GM21529 (cell line): Measurements from ENCODE around the gene HAPSTR1.
A peak's percentile ranks its signal among the peaks of the same experiment; 100 is the strongest.

Experiments
- ATAC-seq: cut with Tn5 transposase; IDR thresholded peaks from one replicate; pipeline ENCODE4 v1.9.1; 2021; ENCODE audit not compliant: unreplicated experiment

The HAPSTR1 gene

DNA sequence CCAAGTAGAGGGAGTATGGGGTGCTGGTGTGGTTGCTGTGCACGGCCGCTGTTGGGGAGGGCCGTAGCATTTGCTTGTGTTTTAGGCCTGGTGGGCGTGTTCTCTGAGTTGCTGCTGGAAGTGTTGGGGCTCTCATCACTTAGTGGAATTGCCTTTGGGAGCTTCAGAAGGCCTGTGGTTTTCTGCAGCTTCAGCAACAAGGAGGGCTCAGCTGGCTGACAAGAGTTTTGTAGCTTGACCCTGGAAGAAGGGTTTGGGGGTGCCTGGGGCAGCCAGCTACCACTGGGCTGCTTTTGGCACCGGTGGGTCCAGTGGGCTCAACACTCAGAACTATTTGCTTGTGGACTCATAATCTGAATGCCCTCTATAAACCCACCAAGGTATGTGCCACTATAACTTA lies 30.9 kb downstream of the HAPSTR1 start:
- no peak for ATAC-seq

DNA sequence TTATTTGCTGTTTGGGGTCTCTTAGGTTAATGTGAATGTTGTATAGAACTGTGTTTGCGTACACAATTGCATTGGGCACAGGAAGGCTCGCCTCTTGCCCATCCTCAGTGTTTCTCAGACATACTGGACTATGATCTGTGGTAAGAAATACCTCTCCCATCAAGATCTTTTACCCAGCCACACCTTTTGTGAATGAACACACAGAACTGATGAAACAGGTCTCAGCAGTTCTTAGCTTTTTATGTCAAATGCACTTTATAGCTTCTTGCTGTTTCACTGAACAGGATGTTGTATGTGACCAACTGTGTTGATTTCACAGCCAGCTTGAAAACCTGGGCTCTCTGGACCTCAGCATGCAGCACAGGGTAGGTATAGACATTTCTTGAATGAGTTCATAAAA lies 31.5 kb downstream of the HAPSTR1 start:
- ATAC-seq, result no peak

DNA sequence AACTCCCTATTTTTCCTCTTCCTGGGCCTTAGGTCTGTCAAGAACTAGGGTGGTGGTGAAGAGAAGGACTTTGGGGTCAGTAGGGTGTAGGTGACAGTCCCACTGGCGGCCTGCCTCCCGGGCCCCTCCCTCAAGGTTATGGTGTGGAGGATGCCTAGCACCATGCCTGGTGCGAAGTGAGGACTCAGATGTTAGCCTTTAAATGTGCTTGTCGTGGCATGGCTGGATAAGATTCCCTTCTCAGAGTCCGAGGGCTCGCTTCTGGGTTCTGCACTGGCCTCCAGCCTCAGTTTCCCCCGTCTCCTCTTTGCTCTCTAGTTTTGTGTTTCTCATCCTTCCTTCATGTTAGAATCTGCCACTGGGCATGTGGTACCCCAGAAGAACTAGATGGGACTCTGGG lies 32.0 kb downstream of the HAPSTR1 start:
- no peak for ATAC-seq

DNA sequence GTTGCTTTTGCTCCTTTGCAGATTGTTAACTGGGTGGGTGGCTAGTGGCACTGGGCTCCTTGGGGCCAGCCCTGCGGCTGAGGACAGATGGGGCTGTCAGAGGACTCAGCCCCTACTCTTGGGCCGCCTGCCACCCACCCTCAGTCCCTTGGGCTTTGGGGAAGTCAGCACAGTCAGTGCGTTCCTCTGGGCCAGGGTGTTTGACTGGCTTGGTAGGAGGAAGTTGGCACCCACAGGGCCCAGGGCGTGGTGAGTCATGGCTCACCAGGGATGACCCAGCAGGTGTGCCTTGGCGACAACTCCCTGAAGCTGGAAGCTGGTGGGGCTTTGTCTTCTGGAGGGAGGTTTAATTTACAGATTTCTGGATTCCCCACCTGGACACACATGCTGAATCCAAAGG lies 32.4 kb downstream of the HAPSTR1 start:
- no peak for ATAC-seq

DNA sequence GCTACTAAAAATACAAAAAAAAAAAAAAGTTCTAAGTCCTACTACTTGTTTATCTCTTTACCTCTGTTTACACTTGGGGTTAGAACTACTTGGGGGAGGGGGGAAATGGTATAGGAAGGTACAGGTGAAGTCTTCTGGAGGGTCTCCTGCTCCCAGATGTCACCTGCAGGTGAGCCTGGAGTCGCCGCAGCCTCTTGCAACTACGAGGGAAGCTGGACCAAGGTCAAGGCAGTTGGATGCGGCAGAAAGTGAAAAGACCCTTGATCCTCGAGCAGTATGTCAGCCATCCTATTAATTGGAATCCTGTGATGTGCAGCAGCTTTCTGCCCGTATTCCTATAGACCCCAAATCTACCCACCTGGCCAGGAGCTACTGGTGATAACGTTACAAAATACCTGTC lies 33.0 kb downstream of the HAPSTR1 start:
- no peak for ATAC-seq

DNA sequence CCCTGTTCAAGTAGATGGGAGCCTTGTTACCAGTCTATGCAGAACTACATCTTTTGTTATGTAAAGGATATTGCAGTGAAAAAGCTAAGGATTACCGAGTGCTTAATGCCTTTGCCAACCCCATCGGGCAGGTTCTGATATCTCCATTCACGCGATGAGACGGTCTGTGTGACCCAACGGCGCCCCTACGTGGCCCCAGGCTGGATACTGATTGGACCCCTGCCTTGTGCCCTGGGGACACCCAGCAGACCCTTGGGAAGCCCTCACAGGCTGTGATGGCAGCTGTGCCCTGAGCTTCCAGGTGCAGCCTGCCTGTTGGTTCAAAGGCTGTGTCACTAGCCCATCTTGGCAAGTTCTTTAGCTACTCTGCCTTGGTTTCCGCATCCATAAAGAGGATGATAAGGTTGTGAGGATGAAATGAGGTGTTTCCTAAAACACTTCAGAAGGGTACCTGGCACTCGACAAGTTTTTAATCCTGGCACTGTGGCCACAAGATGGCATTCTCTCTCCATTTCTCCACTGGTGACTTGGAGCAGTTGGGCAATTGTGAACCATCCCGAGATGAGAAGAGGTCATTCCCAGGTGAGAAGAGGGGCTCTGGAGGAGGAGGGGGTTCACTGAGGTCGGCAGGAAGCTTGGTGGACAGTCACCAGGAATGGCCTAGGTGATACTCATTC lies 33.6 kb downstream of the HAPSTR1 start:
- ATAC-seq, result no peak

DNA sequence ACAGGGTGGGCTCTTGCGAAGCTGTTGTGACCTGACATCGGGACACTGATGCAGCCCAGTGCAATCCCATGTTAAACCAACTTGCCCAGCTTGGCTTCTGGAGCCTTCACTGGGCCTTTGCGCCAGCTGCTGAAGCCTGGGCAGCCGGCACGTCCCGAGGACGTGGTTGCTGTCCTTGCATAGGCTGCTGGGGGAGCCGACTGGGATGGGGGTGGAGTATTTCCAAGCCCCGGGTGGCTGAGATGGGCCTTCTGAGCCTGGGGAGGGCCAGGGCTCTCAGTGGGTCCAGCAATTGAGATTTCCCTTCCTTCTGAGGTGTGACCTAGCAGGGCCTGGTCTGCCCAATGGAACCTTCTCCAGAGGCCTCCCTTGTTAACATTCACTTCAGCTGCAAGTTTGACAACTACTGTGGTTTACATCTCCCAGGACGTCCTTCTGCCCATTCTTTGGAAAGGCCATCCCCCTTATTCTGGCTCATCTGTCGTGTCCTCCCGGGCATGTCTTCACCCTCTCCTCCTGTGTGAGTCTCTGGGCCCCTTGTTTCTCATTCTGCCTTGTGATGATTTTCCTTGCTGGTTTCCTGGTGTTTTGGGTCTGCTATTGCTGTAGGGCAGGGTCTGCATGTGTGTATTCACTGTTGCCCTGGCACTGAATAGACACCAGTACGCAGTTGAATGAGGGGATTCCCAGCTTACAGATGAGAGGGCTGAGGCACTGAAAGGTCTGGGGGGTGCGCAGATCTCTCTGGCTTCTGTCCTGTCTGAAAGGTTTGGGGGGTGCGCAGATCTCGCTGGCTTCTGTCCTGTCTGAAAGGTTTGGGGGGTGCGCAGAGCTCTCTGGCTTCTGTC lies 34.4 kb downstream of the HAPSTR1 start:
- ATAC-seq, result no peak

DNA sequence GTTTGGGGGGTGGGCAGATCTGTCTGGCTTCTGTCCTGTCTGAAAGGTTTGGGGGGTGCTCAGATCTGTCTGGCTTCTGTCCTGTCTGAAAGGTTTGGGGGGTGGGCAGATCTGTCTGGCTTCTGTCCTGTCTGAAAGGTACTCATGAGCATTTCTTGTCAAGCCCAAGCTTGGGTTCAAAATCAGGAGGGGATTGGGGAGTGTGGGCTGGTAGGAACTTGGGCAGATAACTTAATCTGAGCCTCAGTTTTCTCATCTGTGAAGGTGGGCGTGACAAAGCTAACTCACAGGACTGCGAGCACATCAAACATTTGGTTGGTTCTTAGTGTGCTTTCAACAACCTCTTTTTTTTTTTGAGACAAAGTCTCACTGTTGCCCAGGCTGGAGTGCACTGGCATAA lies 35.2 kb downstream of the HAPSTR1 start:
- ATAC-seq, result no peak

DNA sequence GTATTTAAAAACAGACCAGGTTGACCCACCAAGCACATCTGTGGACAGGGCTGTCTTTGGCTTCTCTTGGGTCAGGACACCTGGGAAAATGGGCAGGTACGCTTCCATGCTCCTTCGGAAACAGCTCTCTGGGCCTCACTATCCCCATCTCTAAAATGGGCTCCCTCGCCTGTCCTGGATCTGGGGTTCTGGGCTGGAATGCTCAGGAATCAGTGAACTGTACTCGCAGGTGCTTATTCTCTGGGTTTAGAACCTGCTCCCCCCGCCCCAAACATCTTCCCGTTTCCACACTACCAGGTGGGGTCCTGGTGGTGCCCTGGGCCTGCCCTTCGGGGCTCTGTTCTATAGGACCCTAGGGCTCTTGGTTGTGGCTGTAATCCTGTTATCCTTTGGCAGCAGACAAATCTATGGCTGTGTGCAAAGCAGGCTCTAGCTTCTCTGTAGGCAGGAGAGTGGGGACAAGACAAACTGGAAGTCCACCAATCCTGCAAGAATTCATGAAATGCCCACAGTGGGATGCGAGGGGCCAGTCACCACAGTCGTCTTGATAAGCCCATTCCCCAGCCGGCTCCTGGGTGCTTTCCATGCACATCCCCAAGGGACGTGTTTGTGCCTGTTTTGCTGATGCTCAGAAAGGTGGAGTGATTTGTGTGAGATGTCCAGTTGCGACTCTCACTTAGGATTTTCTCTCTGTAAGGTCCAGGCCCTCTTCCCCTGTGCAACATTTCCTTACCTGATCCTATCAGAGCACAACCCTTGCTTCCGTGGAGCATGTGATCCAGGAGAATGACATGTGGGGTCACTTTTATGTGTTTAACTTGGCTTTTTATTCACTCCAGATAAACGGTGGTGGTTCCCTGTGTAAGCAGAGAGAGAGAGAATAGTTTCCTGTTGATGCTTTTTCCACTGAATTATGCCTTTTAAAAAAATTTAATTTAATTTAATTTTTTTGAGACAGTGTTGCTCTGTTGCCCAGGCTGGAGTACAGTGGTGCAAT lies 37.2 kb downstream of the HAPSTR1 start:
- ATAC-seq, result no peak

DNA sequence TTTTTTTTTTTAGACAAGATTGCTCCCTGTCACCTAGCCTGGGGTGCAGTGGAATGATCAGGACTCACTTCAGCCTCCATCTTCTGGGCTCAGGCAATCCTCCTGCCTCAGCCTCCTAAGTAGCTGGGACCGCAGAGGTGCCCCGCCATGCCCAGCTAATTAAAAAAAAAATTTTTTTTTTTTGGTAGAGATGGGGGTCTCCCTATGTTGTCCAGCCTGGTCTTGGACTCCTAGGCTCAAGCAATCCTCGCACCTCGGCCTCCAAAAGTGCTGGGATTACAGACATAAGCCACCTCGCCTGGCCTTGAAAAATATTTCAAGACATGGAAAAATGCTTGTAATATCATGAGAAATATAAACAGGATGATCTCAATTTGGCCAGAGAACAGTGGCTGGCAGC lies 42.9 kb downstream of the HAPSTR1 start:
- ATAC-seq, result no peak

DNA sequence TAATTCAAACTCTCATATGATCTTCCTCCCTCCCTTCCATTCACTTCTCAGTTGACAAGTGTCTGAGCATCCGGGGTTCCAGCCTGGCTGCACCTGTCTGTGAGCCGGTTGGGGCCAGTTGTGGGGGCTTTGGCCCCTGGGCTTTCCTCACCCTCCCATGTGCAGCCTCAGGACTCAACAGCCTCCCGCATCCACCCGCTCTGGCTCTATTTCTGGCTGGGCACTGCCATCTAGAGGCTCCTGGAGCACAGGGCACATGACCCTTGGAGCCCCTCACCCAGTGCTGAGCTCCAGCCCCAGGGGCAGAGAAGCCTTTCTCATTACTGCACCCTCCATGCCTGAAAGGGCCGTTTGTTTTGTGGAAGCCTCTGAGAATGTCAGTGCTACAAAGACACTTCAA lies 43.3 kb downstream of the HAPSTR1 start:
- ATAC-seq, result peak; percentile 42

DNA sequence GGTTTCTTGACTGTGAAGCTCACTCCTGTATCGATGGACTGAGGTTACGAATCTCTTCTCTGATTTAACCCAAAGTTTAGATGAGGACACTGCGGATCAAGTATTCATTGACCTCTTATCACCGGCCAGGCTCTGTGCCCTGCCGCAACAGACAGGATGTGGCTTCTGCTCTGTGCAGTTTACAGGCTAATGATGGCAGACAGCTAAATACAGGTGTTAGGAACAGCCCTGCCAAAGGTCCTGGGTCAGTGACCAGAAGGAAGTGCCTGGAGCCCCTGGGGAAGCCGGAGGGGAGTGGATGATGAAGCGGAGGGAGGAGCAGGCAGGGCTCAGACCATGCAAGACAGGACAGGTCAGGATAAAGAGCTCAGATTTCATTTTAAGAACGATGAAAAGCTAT lies 44.4 kb downstream of the HAPSTR1 start:
- ATAC-seq, result peak; percentile 66

DNA sequence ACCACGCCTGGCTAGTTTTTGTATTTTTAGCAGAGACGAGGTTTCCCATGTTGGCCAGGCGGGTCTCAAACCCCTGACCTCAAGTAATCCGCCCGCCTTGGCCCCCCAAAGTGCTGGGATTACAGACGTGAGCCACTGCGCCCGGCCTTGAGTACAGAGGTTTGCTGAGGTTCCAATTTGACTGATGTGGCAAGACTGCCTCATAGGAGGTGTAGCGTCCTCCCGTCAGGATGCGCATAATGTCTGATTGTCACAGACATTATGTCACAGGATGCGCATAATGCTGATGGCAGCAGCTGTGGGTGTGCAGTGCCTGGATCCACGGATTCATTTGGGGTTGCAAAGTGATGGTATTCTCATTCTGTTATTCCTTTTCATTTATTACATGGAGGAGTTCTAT lies 45.2 kb downstream of the HAPSTR1 start:
- ATAC-seq, result no peak

DNA sequence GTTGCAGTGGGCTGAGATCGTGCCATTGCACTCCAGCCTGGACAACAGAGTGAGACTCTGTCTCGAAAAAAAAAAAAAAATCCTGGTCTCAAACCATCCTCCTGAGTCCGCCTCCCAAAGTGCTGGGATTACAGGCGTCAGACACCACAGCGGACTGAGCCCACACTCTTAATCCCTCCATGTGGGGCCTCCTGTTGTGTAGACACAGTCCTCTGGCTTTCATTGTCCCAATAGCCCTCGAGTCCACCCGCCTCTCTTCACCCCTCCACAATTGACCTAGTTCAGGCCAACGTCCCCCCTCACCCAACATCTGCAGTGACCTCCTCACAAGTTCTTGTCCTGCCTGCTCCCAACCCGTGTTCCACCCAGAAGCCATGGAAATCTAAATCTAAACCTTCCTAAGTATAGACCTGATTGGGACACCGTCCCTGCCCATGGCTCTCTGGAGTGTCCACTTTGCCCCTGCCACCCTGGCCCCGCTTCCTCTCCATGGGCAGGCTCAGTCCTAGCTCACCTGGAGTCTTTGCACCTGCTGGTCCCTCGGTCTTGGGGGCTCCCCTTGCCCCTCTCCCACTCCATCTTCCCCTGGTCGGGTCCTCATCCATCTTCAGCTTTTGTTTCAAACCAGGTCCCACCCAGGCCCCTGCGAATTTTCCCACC lies 46.7 kb downstream of the HAPSTR1 start:
- ATAC-seq, result no peak

DNA sequence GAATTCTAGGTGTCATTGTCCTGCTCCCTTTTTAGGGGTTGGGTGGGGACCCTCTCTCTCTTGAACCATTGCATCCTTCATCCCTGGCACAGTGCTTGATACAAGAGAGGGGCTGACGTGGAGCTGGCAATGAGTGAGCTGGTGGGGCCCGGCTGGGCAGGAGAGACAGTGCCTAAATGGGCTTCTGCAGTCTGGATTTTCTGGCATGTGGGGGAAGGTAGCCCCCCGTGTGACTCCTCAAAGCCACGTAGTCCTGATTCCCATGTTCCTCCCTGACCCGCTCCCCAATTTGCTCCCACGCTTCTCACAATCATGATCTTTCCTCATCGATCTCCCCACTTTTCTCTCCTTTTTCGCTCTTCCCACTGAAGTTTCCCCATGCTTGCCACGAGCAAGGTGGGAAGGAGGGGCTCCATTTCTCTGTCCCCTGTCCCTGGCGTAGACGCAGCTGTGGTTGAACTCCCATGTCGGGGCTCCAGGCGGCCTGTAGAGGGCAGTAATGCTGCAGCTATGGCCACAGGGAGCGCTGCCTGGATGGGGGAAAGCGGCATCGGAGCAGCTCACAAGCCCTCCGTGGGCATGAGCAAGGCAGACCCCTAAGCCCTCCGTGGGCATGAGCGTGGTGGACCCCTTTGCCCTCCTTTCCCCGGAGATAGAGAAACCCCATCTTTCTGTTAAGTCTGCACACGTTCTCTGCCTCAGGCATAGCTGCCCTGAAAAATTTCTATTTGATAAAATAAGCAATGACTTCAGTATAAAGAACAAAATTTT lies 47.5 kb downstream of the HAPSTR1 start:
- peak; percentile 49 for ATAC-seq

DNA sequence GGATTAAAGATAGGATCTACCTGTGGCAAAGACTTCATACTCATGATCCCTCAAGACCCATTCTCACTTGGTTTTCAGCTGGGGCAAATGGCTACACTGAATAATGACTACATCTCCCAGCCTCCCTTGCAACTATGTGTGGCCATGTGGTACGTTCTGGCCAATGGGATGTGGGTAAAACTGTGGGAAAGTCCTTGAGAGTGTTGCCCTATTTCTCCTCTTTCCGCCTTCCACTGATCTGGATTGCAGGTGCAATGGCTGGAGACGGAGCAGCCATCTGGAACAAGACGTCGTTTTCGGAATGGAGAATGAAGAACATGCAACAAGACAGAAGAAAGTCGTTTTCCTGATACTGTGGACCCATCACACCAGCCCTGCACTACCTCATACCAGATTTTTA lies 48.5 kb downstream of the HAPSTR1 start:
- peak; percentile 54 for ATAC-seq
